GM12801 (cell line): ENCODE data around the gene PHTF1.

Source experiments
- CTCF ChIP-seq: IDR thresholded peaks from one replicate; pipeline ENCODE4 v1.5.1; 2011; ENCODE audit warnings: control low read depth; ENCODE audit not compliant: insufficient read length; ENCODE audit errors: extremely low read depth

The PHTF1 gene

GRCh38 chr1:113742515-113742914 lies 16.8 kb downstream of the PHTF1 start:
- no peak for TF ChIP-seq CTCF

GRCh38 chr1:113734357-113735055 lies 24.8 kb downstream of the PHTF1 start:
- no peak for TF ChIP-seq CTCF

- no peak for TF ChIP-seq CTCF
Observed at GRCh38 chr1:113732802-113733201, 26.5 kb downstream of the PHTF1 start.

GRCh38 chr1:113721010-113721409 lies 38.3 kb downstream of the PHTF1 start:
- no peak for TF ChIP-seq CTCF

GRCh38 chr1:113714606-113715269 lies 44.5 kb downstream of the PHTF1 start:
- TF ChIP-seq CTCF = no peak

GRCh38 chr1:113701429-113701828 lies 57.9 kb downstream of the PHTF1 start:
- no peak for TF ChIP-seq CTCF

- no peak for TF ChIP-seq CTCF
Observed at GRCh38 chr1:113694910-113695309, 64.4 kb downstream of the PHTF1 start.
